Common myeloid progenitor, CD34-positive (primary cell): ENCODE data around the gene LOXL1.
A peak's percentile ranks its signal among the peaks of the same experiment; 100 is the strongest.

Source experiments
- CTCF ChIA-PET: fragments of 350-600 bp; sonication (Branson Sonifier 250); formaldehyde crosslinking; loops from one replicate; lab custom pipeline; 2021; ENCODE audit warnings: antibody characterized with exemption; lab: Charles Lee
- POLR2A ChIA-PET: fragments of 350-600 bp; sonication (Branson Sonifier 250); formaldehyde crosslinking; loops from one replicate; lab custom pipeline; 2021; ENCODE audit warnings: antibody characterized with exemption; lab: Charles Lee
- DNase-seq, 3 donors: peaks; one replicate each; pipeline versions ENCODE4 v3.0.0 to v3.0.0-alpha.2; 2013
- H3K27ac ChIP-seq, 2 experiments: 1 replicate in 1 of 2; 2 replicates in 1 of 2; pipeline ENCODE4 v1.7.0; 2013; ENCODE audit warnings: inconsistent platforms in 2 of 2, low read length in 2 of 2, mild to moderate bottlenecking in 2 of 2, low read depth in 1 of 2, moderate library complexity in 1 of 2; ENCODE audit not compliant: severe bottlenecking in 2 of 2, insufficient read depth in 1 of 2, poor library complexity in 1 of 2
- H3K27me3 ChIP-seq, 5 experiments: replicated peaks in 2 of 5; 1 replicate in 3 of 5; 2 replicates in 2 of 5; pipeline versions ENCODE4 v1.6.1 to v1.7.0; 2013; ENCODE audit warnings: low read length in 4 of 5, mild to moderate bottlenecking in 2 of 5, moderate library complexity in 2 of 5, inconsistent platforms in 1 of 5; ENCODE audit not compliant: insufficient read depth in 5 of 5, control insufficient read depth in 4 of 5
- H3K36me3 ChIP-seq, 4 experiments: 1 replicate in 2 of 4; 2 replicates in 2 of 4; pipeline versions ENCODE4 v1.6.1 to v1.7.0; 2013; ENCODE audit warnings: low read length in 3 of 4, control low read depth in 1 of 4, mild to moderate bottlenecking in 1 of 4; ENCODE audit not compliant: control insufficient read depth in 4 of 4, insufficient read depth in 4 of 4
- H3K4me1 ChIP-seq, 4 experiments: 1 replicate in 3 of 4; 2 replicates in 1 of 4; pipeline versions ENCODE4 v1.6.1 to v1.7.1; 2013; ENCODE audit warnings: low read length in 3 of 4, mild to moderate bottlenecking in 3 of 4, control low read depth in 1 of 4, inconsistent platforms in 1 of 4, moderate library complexity in 1 of 4; ENCODE audit not compliant: control insufficient read depth in 4 of 4, insufficient read depth in 4 of 4; ENCODE audit errors: control extremely low read depth in 1 of 4
- H3K4me3 ChIP-seq, 7 experiments: 1 replicate in 4 of 7; 2 replicates in 3 of 7; pipeline versions ENCODE4 v1.5.1 to v1.7.0; 2013; ENCODE audit warnings: mild to moderate bottlenecking in 7 of 7, low read length in 6 of 7, moderate library complexity in 6 of 7, inconsistent platforms in 2 of 7, low read depth in 2 of 7, control low read depth in 1 of 7; ENCODE audit not compliant: insufficient read depth in 4 of 7, control insufficient read depth in 1 of 7; ENCODE audit errors: extremely low read depth in 1 of 7
- H3K9me3 ChIP-seq, 5 experiments: 1 replicate in 4 of 5; 2 replicates in 1 of 5; pipeline versions ENCODE4 v1.6.1 to v1.7.1; 2013; ENCODE audit warnings: low read length in 4 of 5, mild to moderate bottlenecking in 2 of 5, inconsistent platforms in 1 of 5, low read depth in 1 of 5, moderate library complexity in 1 of 5; ENCODE audit not compliant: control insufficient read depth in 4 of 5, insufficient read depth in 2 of 5; ENCODE audit errors: control extremely low read depth in 1 of 5
- WGBS: methylation state at CpG from one replicate; pipeline ENCODE4 v1.1.5; 2013; ENCODE audit not compliant: insufficient coverage; 5-methylcytosine and 5-hydroxymethylcytosine counted together

LOXL1 gene

GRCh38 chr15:73900095-73900712 lies 26.1 kb upstream of the LOXL1 start:
- ChIA-PET CTCF (no interaction called here), POLR2A (no interaction called here)
- Histone ChIP-seq H3K27me3 (no peaks in the 10 kb centered on the region), H3K9me3 (no peaks in the 10 kb centered on the region), H3K4me3 (no peak overlapping the region), H3K27ac (no peak overlapping the region), H3K4me1 (no peaks in the 10 kb centered on the region), H3K36me3 (no peaks in the 10 kb centered on the region)
- DNase-seq = peak in 1 of 3 donors; percentile 13
- 86% methylated on average over 10 of the region's 10 CpGs for WGBS

- Histone ChIP-seq H3K27me3 (no peaks in the 10 kb centered on the region), H3K4me3 (no peak overlapping the region), H3K36me3 (no peaks in the 10 kb centered on the region), H3K9me3 (peaks cover 0 to 2% (median 0%) of the 10 kb centered on the region in 5 experiments), H3K27ac (no peak overlapping the region), H3K4me1 (peaks cover 0 to 2% (median 0%) of the 10 kb centered on the region in 4 experiments)
- ChIA-PET CTCF (interaction anchor here (0.6 kb wide), 1 partner anchor 23 kb away, joined by 3 read pairs; no protein-coding TSS in a partner anchor), POLR2A (no interaction called here)
- WGBS = 98% methylated on average over 6 of the region's 7 CpGs
- DNase-seq = no peak
Observed at GRCh38 chr15:73901126-73901810, 25.0 kb upstream of the LOXL1 start.

GRCh38 chr15:73902121-73903020 lies 23.9 kb upstream of the LOXL1 start:
- CTCF ChIA-PET = interaction anchor here (1.1 to 1.2 kb wide), 2 partner anchors 12 to 21 kb away, joined by 3 to 5 read pairs; no protein-coding TSS in a partner anchor
- peaks cover 2 to 13% (median 11%) of the 10 kb centered on the region in 4 experiments for H3K4me1 ChIP-seq
- H3K36me3 ChIP-seq = no peaks in the 10 kb centered on the region
- DNase-seq = no peak
- H3K9me3 ChIP-seq = peaks cover 0 to 2% (median 0%) of the 10 kb centered on the region in 5 experiments
- over 99% methylated on average over 9 of the region's 11 CpGs for WGBS
- H3K27me3 ChIP-seq = no peaks in the 10 kb centered on the region
- no peak overlapping the region for H3K27ac ChIP-seq
- H3K4me3 ChIP-seq = no peak overlapping the region
- POLR2A ChIA-PET = no interaction called here

GRCh38 chr15:73904026-73904815 lies 22.0 kb upstream of the LOXL1 start:
- no peaks in the 10 kb centered on the region for H3K27me3 ChIP-seq
- no peak overlapping the region for H3K4me3 ChIP-seq
- WGBS = 96% methylated on average over 6 of the region's 9 CpGs
- CTCF ChIA-PET = interaction anchor here (5.1 to 6.2 kb wide), 2 partner anchors 23 to 30 kb away, joined by 34 to 50 read pairs; partner anchors contain the start of gene LOXL1
- peaks cover 6 to 23% (median 19%) of the 10 kb centered on the region in 4 experiments for H3K4me1 ChIP-seq
- H3K36me3 ChIP-seq = no peaks in the 10 kb centered on the region
- H3K9me3 ChIP-seq = peaks cover 0 to 2% (median 0%) of the 10 kb centered on the region in 5 experiments
- POLR2A ChIA-PET = no interaction called here
- DNase-seq = no peak
- H3K27ac ChIP-seq = no peak overlapping the region

- Histone ChIP-seq H3K4me1 (peaks cover 6 to 24% (median 19%) of the 10 kb centered on the region in 4 experiments), H3K9me3 (peaks cover 0 to 2% (median 0%) of the 10 kb centered on the region in 5 experiments), H3K36me3 (no peaks in the 10 kb centered on the region), H3K27ac (no peak overlapping the region), H3K4me3 (no peak overlapping the region), H3K27me3 (no peaks in the 10 kb centered on the region)
- WGBS = 94% methylated on average over 2 of the region's 3 CpGs
- DNase-seq = no peak
- ChIA-PET POLR2A (interaction anchor here (0.6 kb wide), 2 partner anchors 23 to 273 kb away, joined by 3 read pairs; no protein-coding TSS in a partner anchor), CTCF (interaction anchor here (1.1 to 7.0 kb wide), 7 partner anchors 8 to 31 kb away, joined by 4 to 73 read pairs (median 17); partner anchors contain the start of genes LOXL1 and TBC1D21)
Observed at GRCh38 chr15:73905225-73905827, 20.9 kb upstream of the LOXL1 start.
